HT1080 (cell line): Measurements from ENCODE around the gene SYTL3. TPM values are rescaled to one million over a fixed set of nuclear protein-coding genes. Genes with fewer than 3 reads are reported as not detected.
"Not testable (repeated sequence)": the region's sequence is repeated elsewhere in the genome, so short reads cannot be mapped to it uniquely, and the experiment has no call there.

Experiments used
- DNase-seq: peaks from one replicate; pipeline ENCODE4 v3.0.0-alpha.2; 2015; ENCODE audit warnings: low read depth
- total RNA-seq: library from RNA; depleted of rRNA; stranded (reverse); fragments of >200 nt; shearing (Covaris generic); gene quantifications from 2 replicates; pipeline ENCODE4 v1.2.3, GENCODE V29; 2014

Gene SYTL3
- total RNA-seq, 1 experiment from 2014 or later = 5.5 TPM

- no peak for DNase-seq
Observed at GRCh38 chr6:158686791-158687381, 37.0 kb downstream of the SYTL3 start.

- DNase-seq = no peak
Observed at GRCh38 chr6:158687506-158687905, 37.7 kb downstream of the SYTL3 start.

- no peak for DNase-seq
Observed at GRCh38 chr6:158688860-158689259, 39.0 kb downstream of the SYTL3 start.

GRCh38 chr6:158694913-158695312 lies 45.1 kb downstream of the SYTL3 start:
- DNase-seq = no peak

GRCh38 chr6:158697811-158698210 lies 48.0 kb downstream of the SYTL3 start:
- no peak for DNase-seq

GRCh38 chr6:158698931-158699330 lies 49.1 kb downstream of the SYTL3 start:
- no peak for DNase-seq

- DNase-seq = not testable (repeated sequence)
Observed at GRCh38 chr6:158701268-158701667, 51.4 kb downstream of the SYTL3 start.

GRCh38 chr6:158703111-158703836 lies 53.4 kb downstream of the SYTL3 start:
- DNase-seq = no peak

GRCh38 chr6:158703837-158704822 lies 54.3 kb downstream of the SYTL3 start:
- peak; percentile 67 for DNase-seq

- DNase-seq = no peak
Observed at GRCh38 chr6:158705386-158706126, 55.7 kb downstream of the SYTL3 start.

- peak; percentile 50 for DNase-seq
Observed at GRCh38 chr6:158706369-158706982, 56.6 kb downstream of the SYTL3 start.

- DNase-seq = peak; percentile 62
Observed at GRCh38 chr6:158707120-158707820, 57.4 kb downstream of the SYTL3 start.

GRCh38 chr6:158707821-158708195 lies 58.0 kb downstream of the SYTL3 start:
- no peak for DNase-seq

GRCh38 chr6:158708239-158708638 lies 58.4 kb downstream of the SYTL3 start:
- no peak for DNase-seq

- DNase-seq = no peak
Observed at GRCh38 chr6:158709809-158710208, 60.0 kb downstream of the SYTL3 start.

GRCh38 chr6:158711264-158711663 lies 61.4 kb downstream of the SYTL3 start:
- DNase-seq = no peak

- DNase-seq = no peak
Observed at GRCh38 chr6:158713469-158713868, 63.6 kb downstream of the SYTL3 start.

- no peak for DNase-seq
Observed at GRCh38 chr6:158714706-158715105, 64.9 kb downstream of the SYTL3 start.

GRCh38 chr6:158715330-158716311 lies 65.8 kb downstream of the SYTL3 start:
- no peak for DNase-seq
